Measurements from ENCODE around the gene SMIM17.
"Not testable (repeated sequence)": the region's sequence is repeated elsewhere in the genome, so short reads cannot be mapped to it uniquely, and the experiment has no call there.

Gene SMIM17

GRCh38 chr19:56660381-56661107 is 17.6 kb downstream of the SMIM17 start:
- no peak for DNase-seq (ENCODE audit: low spot score)

GRCh38 chr19:56661248-56661647 is 18.3 kb downstream of the SMIM17 start:
- DNase-seq (ENCODE audit: low spot score), result no peak

- DNase-seq (ENCODE audit: low spot score), result no peak
Measured at GRCh38 chr19:56663931-56664500, 21.1 kb downstream of the SMIM17 start.

GRCh38 chr19:56664511-56664910 is 21.6 kb downstream of the SMIM17 start:
- DNase-seq (ENCODE audit: low spot score), result no peak

GRCh38 chr19:56667311-56667870 is 24.4 kb downstream of the SMIM17 start:
- no peak for DNase-seq (ENCODE audit: low spot score)

GRCh38 chr19:56668676-56669075 is 25.7 kb downstream of the SMIM17 start:
- DNase-seq (ENCODE audit: low spot score), result no peak

- DNase-seq (ENCODE audit: low spot score), result no peak
Measured at GRCh38 chr19:56670401-56670960, 27.5 kb downstream of the SMIM17 start.

GRCh38 chr19:56670961-56671612 is 28.1 kb downstream of the SMIM17 start:
- no peak for DNase-seq (ENCODE audit: low spot score)

- peak; percentile 95 for DNase-seq (ENCODE audit: low spot score)
Measured at GRCh38 chr19:56671613-56671994, 28.6 kb downstream of the SMIM17 start, which contains the start of gene ZNF835. TSS of gene ZNF835 (minus strand) at chr19:56671757. CDS start at chr19:56665198, 6,559 bp downstream.

GRCh38 chr19:56672610-56673009 is 29.7 kb downstream of the SMIM17 start:
- not testable (repeated sequence) for DNase-seq (ENCODE audit: low spot score)

- peak; percentile 45 for DNase-seq (ENCODE audit: low spot score)
Measured at GRCh38 chr19:56678205-56678604, 35.2 kb downstream of the SMIM17 start.

GRCh38 chr19:56681702-56682101 is 38.7 kb downstream of the SMIM17 start:
- no peak for DNase-seq (ENCODE audit: low spot score)

GRCh38 chr19:56683116-56683515 is 40.2 kb downstream of the SMIM17 start:
- no peak for DNase-seq (ENCODE audit: low spot score)

GRCh38 chr19:56687031-56687430 is 44.1 kb downstream of the SMIM17 start:
- DNase-seq (ENCODE audit: low spot score), result no peak

GRCh38 chr19:56689198-56689597 is 46.2 kb downstream of the SMIM17 start:
- peak; percentile 39 for DNase-seq (ENCODE audit: low spot score)

- no peak for DNase-seq (ENCODE audit: low spot score)
Measured at GRCh38 chr19:56690670-56691069, 47.7 kb downstream of the SMIM17 start.

- DNase-seq (ENCODE audit: low spot score), result peak; percentile 81
Measured at GRCh38 chr19:56692206-56692895, 49.4 kb downstream of the SMIM17 start.

- DNase-seq (ENCODE audit: low spot score), result no peak
Measured at GRCh38 chr19:56699552-56699951, 56.6 kb downstream of the SMIM17 start.

- DNase-seq (ENCODE audit: low spot score), result no peak
Measured at GRCh38 chr19:56701895-56702294, 58.9 kb downstream of the SMIM17 start.

- DNase-seq (ENCODE audit: low spot score), result no peak
Measured at GRCh38 chr19:56705939-56706338, 63.0 kb downstream of the SMIM17 start.
